MV-4-11 (cell line): ENCODE measurements around the gene CAPZA3.
"Not testable (repeated sequence)": the region's sequence is repeated elsewhere in the genome, so short reads cannot be mapped to it uniquely, and the experiment has no call there.

Experiments used
- DNase-seq: peaks from one replicate; lab custom pipeline; 2025; lab: John Stamatoyannopoulos, UW

The CAPZA3 gene

GRCh38 chr12:18753481-18754123 is 15.7 kb downstream of the CAPZA3 start:
- no peak for DNase-seq

DNA sequence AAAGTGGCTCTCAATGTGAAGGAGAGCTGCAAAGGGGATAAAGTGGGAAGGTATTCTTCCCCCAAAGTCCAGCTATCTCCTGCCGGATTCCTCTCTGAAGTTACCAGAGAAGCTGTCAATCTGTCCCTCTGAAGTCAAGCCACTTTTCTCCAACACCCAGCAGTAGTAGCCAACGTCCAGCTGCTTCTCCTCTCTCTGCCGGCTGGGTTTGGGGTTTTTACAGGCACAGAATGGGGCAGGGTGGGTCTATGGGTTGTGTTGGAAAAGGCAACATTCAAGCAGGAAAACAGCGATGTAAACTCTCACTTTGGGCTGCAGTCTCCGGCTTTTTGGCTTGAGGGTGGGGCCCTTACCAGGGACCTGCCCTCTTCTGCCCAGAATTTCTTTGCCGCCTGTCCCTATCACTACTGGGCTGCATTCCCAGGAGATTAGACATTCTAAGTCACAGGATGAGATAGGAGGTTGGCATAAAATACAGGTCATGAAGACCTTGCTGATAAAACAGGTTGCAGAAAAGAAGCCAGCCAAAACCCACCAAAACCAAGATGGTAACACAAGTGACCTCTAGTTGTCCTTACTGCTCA is 16.3 kb downstream of the CAPZA3 start:
- DNase-seq, result no peak

GRCh38 chr12:18755341-18755740 is 17.4 kb downstream of the CAPZA3 start:
- no peak for DNase-seq

- DNase-seq, result not testable (repeated sequence)
These were observed 28.6 kb downstream of the CAPZA3 start for GRCh38 chr12:18766479-18766878.

- DNase-seq, result no peak
These were observed 44.9 kb downstream of the CAPZA3 start for GRCh38 chr12:18782827-18783226.

DNA sequence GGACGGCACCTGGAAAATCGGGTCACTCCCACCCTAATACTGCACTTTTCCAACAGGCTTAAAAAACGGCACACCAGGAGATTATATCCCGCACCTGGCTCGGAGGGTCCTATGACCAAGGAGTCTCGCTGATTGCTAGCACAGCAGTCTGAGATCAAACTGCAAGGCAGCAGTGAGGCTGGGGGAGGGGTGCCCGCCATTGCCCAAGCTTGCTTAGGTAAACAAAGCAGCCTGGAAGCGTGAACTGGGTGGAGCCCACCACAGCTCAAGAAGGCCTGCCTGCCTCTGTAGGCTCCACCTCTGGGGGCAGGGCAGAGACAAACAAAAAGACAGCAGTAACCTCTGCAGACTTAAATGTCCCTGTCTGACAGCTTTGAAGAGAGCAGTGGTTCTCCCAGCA is 47.5 kb downstream of the CAPZA3 start:
- DNase-seq, result not testable (repeated sequence)
